Endothelial cell of umbilical vein (primary cell): ENCODE measurements around the gene OR2T29.
"Not testable (repeated sequence)": the region's sequence is repeated elsewhere in the genome, so short reads cannot be mapped to it uniquely, and the experiment has no call there.

Experiments used
- CTCF ChIP-seq, 2 donors: IDR thresholded peaks; 1 replicate in 1 of 2; 2 replicates in 1 of 2; pipeline ENCODE4 v1.5.1; 2011; ENCODE audit warnings: low read length in 2 of 2, mild to moderate bottlenecking in 2 of 2, moderate library complexity in 2 of 2, control low read depth in 1 of 2, inconsistent platforms in 1 of 2, low read depth in 1 of 2; ENCODE audit not compliant: insufficient read depth in 1 of 2; ENCODE audit errors: extremely low read depth in 1 of 2
- GATA2 ChIP-seq: IDR thresholded peaks from 2 replicates; pipeline ENCODE4 v1.7.0; 2011; ENCODE audit warnings: low read depth, mild to moderate bottlenecking, moderate library complexity, mixed read lengths, low read length; ENCODE audit not compliant: insufficient read length, insufficient read depth
- POLR2A ChIP-seq: IDR thresholded peaks from 2 replicates; pipeline ENCODE4 v1.6.1; 2012; ENCODE audit warnings: low read depth, mild to moderate bottlenecking, control low read depth, low read length

GRCh38 chr1:248569049-248569448 is 6.5 kb upstream of the OR2T29 start:
- not testable (repeated sequence) for TF ChIP-seq POLR2A; CTCF (IDR thresholded peaks at IDR 0.05; ENCODE audit: extremely low read depth in 1 of 2, insufficient read depth in 1 of 2, low read depth in 1 of 2, low read length in 2 of 2); GATA2
